A549 treated with dexamethasone at 1 μM for 4 hours (cell line): ENCODE measurements around the gene CFAP65. TPM values are rescaled to one million over a fixed set of nuclear protein-coding genes. Genes with fewer than 3 reads are reported as not detected.

ENCODE experiments used
- total RNA-seq: library from RNA; stranded (reverse); fragments of 200-300 nt; extraction: Qiagen RNA extraction; gene quantifications from 5 replicates; pipeline ENCODE4 v1.2.3, GENCODE V29; 2022

Gene CFAP65
- 0.21 to 0.27 TPM (median 0.22 TPM) in 5 replicates for total RNA-seq

DNA sequence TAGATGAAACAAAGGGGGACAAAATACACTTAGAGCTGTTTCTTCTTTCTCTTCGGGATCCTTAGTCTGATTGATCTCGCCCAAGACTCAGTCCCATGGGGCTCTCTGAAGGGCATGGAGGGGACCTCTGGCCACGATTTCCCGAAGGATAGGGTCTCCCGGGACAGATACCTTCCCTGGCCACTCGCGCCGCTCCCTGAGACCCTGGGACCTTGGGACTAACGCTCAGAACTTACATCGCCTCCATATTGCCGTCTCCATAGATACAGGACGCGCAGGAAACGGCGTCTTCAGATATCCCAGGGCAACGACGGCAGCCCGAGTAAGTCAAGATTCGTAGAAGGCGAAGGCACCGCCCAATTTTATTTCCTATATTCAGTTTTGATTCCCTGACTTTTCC lies at the start of gene CFAP65:
Gene CFAP65 (minus strand): TSS at position 265 of the 400 bp plus-strand sequence. CDS start 2,468 bp downstream, outside the sequence.

DNA sequence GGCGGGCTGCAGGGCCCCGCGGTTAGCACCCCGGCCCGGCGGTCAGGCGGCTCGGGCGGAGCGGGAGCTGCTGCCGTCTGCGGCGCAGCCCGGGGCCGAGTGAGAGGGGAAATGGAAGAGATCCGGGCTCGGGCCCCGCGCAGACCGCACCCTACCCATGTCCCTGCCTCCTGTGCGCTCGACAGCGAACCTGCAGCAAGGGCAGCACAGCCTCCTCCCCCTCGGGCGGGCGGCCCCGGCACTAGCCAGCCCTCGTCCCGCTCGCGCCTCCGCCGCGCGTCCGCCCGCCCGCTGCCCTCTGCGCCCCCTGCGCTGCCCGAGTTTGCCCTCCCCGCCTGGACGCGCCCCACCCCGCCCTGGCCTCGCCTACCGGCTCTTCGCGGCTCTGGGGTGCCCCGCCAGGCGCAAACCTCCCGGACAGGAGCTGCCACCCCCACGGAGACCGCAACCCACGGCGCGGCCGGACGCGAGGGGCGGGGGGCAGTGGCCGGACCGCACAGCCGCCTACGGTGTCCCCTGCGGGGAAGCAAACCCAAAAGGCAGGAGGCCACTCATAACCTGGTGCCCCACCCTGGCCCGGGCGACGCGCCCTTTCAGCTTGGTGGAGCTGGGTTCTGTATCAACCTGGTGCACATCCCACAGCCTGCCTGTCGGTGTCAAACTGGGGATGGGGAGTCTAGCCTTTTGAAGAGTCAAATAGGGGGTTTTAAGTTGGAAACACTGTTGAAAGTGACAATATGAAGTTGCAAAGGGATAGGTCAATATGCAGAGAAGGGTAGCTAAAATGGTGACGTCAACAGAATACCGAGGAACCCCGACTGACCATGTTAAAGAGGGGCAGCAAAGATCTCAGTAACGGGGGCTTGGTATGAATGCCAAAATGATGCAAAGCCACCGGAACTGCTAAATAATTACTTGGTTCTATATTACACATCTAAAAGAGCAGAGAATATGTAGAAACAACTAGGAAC lies 19.8 kb upstream of the CFAP65 start, which contains the start of gene IHH:
Gene IHH (minus strand): TSS at position 101 of the 971 bp plus-strand sequence. CDS start 454 bp downstream, outside the sequence.

DNA sequence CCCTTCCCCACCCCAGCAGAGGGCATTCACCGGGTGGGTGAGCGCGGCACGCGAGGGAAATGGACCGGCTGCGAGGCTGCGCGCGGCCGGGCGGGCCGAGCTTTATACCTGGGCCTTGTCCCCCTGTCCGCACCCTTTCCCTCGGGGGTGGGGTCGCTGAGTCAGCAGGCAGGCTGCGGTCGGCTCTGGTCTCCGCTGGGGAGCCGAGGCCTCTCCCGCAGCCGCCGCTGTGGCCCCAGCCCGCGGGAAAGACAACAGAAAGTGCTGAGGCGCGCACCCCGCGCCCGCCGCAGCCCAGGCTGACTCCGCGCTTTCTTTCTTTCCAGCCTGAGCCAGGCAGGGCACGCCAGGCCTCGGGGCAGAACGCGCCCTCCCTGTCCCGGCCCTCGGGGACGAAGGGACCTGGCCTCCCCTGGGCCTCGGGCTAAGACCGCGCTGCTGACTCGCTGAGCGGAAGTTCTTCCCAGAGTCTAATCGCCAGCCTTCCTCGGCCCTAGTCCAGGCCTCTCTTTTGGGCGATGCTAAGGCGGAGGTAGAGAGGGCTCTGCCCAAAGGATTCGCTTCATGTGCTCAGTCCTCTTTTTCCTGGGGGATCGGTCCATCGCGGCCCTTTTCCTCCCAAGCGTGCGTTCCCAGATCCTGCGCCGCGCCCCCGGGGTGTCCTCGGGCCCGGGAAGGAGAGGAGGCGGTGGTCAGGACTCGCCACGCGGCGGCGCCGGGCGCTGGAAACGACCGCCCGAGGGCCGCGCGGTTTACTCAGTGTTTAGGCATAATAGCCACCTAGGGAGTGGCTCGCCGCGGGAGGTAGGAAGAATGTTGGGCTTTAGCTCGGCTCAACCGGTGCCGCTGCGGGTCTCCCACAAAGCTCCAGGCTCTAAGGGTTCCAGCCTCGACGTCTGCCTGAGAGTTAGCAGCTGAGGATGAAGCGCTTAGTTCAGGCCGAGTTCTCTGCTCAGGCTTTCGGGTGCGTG lies 47.7 kb downstream of the CFAP65 start, which contains the start of gene CRYBA2:
Gene CRYBA2 (minus strand): TSS at position 78 of the 971 bp plus-strand sequence. CDS start 246 bp downstream, outside the sequence.

DNA sequence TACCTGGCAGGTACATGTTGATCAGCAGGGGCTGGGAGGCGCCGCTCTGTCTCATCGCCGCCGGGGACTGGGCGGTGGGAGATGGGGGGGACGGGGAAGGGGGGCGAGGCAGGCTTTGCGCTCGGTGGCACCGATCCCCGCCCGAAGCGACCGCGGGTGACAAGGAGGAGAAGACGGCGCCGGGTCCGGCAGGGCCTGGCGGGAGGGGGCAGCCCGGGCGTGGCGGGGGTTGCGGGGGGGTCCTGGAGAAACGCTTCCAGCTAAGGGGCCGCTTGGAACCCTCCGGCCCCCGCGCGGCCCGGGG lies 56.3 kb downstream of the CFAP65 start, which contains the start of gene FEV:
Gene FEV (minus strand): TSS at position 164 of the 304 bp plus-strand sequence. CDS start 109 bp downstream, at position 55.

GRCh38 chr2:218959141-218959731 lies 82.1 kb downstream of the CFAP65 start, which contains the start of gene CDK5R2:
CDK5R2 (plus strand) TSS chr2:218959666; CDS start chr2:218959821, 155 bp downstream.

Other genes starting within 250 kb of the CFAP65 start
- gene PRKAG3, start 209.7 kb downstream of the CFAP65 start, total RNA-seq, result 0.04 TPM in 1 of 5 replicates, not detected in the others
- gene WNT6, start 181.7 kb downstream of the CFAP65 start, total RNA-seq, result 0.11 to 0.26 TPM (median 0.22 TPM) in 5 replicates
- gene WNT10A, start 160.7 kb downstream of the CFAP65 start, total RNA-seq, result 0.05 to 0.08 TPM (median 0.06 TPM) in 5 replicates
- 5.9 to 9.3 TPM (median 8.1 TPM) in 5 replicates for gene CDK5R2, start 81.8 kb downstream of the CFAP65 start, total RNA-seq
- 0.20 TPM in 1 of 5 replicates, not detected in the others for gene FEV, start 56.3 kb downstream of the CFAP65 start, total RNA-seq
- gene CRYBA2, start 48.1 kb downstream of the CFAP65 start, total RNA-seq, result 0.31 TPM in 1 of 5 replicates, not detected in the others
- gene IHH, start 19.4 kb upstream of the CFAP65 start, total RNA-seq, result 0.38 to 0.77 TPM (median 0.54 TPM) in 5 replicates
- 16.7 to 18.7 TPM (median 17.5 TPM) in 5 replicates for gene NHEJ1, start 119.3 kb upstream of the CFAP65 start, total RNA-seq
- 0.45 to 0.75 TPM (median 0.55 TPM) in 5 replicates for gene SLC23A3, start 128.5 kb upstream of the CFAP65 start, total RNA-seq
- 35.3 to 42.6 TPM (median 41.4 TPM) in 5 replicates for gene CNPPD1, start 135.4 kb upstream of the CFAP65 start, total RNA-seq
- 58.6 to 77.6 TPM (median 75.6 TPM) in 5 replicates for gene RETREG2, start 136.8 kb upstream of the CFAP65 start, total RNA-seq
- gene ZFAND2B, start 165.3 kb upstream of the CFAP65 start, total RNA-seq, result 12.3 to 20.7 TPM (median 19.3 TPM) in 5 replicates
- gene ABCB6, start 177.4 kb upstream of the CFAP65 start, total RNA-seq, result 22.3 to 30.8 TPM (median 27.9 TPM) in 5 replicates
- gene ATG9A, start 188.1 kb upstream of the CFAP65 start, total RNA-seq, result 33.6 to 46.8 TPM (median 45.2 TPM) in 5 replicates
- gene ANKZF1, start 188.3 kb upstream of the CFAP65 start, total RNA-seq, result 11.5 to 16.9 TPM (median 13.8 TPM) in 5 replicates
- gene GLB1L, start 203.9 kb upstream of the CFAP65 start, total RNA-seq, result 6.0 to 7.1 TPM (median 6.6 TPM) in 5 replicates
- gene STK16, start 204.0 kb upstream of the CFAP65 start, total RNA-seq, result 25.9 to 30.2 TPM (median 28.5 TPM) in 5 replicates
- gene TUBA4B, start 211.7 kb upstream of the CFAP65 start, total RNA-seq, result 0.12 to 0.20 TPM (median 0.16 TPM) in 3 of 5 replicates, not detected in the others
- gene TUBA4A, start 212.4 kb upstream of the CFAP65 start, total RNA-seq, result 250 to 308 TPM (median 286 TPM) in 5 replicates
- 29.5 to 38.9 TPM (median 35.6 TPM) in 5 replicates for gene DNAJB2, start 237.8 kb upstream of the CFAP65 start, total RNA-seq